GM13977 (cell line): Measurements from ENCODE around the gene ZNF576.
A peak's percentile ranks its signal among the peaks of the same experiment; 100 is the strongest.
"Not testable (repeated sequence)": the region's sequence is repeated elsewhere in the genome, so short reads cannot be mapped to it uniquely, and the experiment has no call there.

Experiments
- DNase-seq: peaks from one replicate; pipeline ENCODE4 v3.0.0; 2012; ENCODE audit warnings: low spot score
- in situ Hi-C: fragments of 300-500 bp; cut with MboI; formaldehyde crosslinking; loops from one replicate; pipeline ENCODE4 v1.12.0; 2022; ENCODE audit warnings: low sequenced_read_pairs, low pct_unique_long_range_greater_than_20kb, mixed read lengths, inconsistent platforms; ENCODE audit not compliant: unreplicated experiment
- TF ChIP-seq, protein P1 (sequence below): IDR thresholded peaks from 2 replicates; pipeline ENCODE4 v1.5.1; 2012; ENCODE audit warnings: mild to moderate bottlenecking, control low read depth; ENCODE audit not compliant: insufficient read depth; ENCODE audit errors: extremely low read depth, missing control alignments

ZNF576 gene

DNA sequence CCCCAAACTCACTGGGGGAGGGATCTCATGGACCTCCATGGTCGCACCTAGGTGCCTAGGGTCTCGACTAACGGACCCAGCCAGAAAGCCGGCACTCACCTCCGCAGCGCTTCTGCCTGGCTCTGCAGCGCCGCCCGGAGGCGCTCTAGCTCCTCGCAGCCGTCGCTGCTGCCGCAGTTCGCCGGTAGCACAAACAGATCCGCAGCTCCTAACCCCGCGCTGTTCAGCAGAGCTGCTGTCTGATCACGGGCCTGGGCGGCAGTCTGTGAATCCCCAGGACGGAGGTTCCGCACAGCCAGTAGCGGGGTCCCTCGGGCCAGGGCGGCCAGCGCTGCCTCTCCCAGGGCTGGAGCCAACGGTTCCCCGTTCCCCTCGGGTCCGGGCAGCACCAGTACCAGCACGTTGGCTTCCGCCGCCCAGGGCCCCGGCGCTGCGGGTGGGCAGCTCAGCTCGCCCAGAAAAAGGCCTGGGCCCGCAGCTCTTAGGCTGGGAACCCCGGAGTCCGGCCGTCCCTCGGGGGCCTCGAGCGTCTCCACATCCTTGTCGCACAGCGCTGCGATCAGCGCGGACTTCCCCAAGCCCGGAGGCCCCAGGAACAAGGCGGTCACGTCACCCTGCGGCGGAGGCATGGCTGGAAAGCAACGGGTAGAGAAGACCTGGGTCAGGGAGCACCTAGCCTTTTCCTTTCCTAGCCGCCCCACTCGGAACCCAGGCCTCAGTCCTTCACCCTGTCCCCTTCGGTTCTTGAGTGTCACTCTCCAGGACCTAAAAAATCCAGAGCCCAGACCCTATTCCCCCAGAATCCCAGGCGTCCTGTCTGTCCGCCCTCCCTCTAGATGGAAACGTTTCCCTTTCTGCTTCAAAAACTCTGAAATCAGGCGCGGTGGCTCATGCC is 1.4 kb upstream of the ZNF576 start:
- peak; percentile 75 for DNase-seq
- TF ChIP-seq, protein P1, sequence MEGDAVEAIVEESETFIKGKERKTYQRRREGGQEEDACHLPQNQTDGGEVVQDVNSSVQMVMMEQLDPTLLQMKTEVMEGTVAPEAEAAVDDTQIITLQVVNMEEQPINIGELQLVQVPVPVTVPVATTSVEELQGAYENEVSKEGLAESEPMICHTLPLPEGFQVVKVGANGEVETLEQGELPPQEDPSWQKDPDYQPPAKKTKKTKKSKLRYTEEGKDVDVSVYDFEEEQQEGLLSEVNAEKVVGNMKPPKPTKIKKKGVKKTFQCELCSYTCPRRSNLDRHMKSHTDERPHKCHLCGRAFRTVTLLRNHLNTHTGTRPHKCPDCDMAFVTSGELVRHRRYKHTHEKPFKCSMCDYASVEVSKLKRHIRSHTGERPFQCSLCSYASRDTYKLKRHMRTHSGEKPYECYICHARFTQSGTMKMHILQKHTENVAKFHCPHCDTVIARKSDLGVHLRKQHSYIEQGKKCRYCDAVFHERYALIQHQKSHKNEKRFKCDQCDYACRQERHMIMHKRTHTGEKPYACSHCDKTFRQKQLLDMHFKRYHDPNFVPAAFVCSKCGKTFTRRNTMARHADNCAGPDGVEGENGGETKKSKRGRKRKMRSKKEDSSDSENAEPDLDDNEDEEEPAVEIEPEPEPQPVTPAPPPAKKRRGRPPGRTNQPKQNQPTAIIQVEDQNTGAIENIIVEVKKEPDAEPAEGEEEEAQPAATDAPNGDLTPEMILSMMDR, result peak; percentile 99
- in situ Hi-C loops, result no loop called here

DNA sequence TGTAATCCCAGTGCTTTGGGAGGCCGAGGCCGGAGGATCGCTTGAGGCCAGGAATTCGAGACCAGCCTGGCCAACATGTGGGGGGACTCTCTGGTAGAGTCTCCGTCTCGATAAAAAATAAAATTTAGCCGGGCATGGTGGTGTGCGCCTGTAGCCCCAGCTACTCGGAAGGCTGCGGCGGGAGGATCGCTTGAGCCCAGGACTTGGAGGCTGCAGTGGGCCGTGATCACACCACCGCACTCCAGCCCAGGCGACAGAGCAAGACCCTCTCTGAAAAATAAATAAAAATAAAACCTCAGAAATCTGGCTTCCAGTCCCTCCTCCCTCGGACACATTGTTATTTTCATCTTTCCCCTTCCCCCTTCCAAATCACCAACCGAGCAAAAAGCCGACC is 793 bp upstream of the ZNF576 start:
- in situ Hi-C loops, result no loop called here
- TF ChIP-seq, protein P1, result no peak
- no peak for DNase-seq

DNA sequence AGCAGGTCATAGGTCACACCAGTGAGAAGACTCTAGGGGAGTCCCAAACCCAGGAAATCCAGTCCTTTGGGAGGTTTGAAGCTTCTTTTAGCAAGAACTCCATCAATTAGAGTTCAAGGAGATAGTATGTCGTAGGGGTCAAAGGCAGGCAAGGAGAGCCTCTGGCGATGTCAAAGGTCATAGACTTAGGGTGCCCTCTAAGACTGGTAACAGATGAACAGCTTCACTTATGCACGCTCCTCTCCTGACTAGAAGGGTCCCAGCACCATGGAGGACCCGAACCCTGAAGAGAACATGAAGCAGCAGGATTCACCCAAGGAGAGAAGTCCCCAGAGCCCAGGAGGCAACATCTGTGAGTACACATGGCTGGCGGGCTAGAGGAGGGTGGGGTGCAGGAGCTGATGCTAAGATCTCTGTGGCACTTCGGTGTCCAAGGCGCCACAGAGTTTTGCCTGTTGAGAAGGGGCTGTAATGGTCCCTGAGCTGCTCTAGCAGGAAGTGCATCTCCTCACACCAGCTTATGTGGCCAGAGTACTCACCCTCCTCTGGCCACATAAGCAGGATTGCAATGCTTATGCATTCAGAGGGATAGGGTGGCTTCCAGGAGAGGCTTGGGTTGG is 557 bp downstream of the ZNF576 start:
- in situ Hi-C loops, result no loop called here
- no peak for DNase-seq
- TF ChIP-seq, protein P1, result no peak

DNA sequence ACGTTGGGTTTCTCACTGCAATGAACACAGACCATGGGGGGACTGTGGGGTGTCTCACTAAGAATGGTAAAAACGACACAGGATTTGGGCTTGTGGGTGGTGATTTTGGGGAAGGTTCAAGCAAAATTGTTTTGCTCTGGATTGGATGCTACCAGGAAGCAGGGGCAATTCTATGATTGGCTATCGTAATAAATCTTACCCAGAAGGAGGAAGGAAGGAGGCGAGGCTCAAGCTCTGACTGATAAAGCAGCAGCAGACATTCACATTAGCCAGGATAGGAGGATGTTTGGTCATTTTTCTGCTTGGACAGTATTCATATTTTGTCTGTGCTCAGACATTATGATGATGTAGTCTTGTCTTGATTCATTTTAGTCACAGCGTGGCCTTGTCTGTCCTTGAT is 1.5 kb downstream of the ZNF576 start:
- DNase-seq, result no peak
- TF ChIP-seq, protein P1, result no peak
- in situ Hi-C loops, result no loop called here

DNA sequence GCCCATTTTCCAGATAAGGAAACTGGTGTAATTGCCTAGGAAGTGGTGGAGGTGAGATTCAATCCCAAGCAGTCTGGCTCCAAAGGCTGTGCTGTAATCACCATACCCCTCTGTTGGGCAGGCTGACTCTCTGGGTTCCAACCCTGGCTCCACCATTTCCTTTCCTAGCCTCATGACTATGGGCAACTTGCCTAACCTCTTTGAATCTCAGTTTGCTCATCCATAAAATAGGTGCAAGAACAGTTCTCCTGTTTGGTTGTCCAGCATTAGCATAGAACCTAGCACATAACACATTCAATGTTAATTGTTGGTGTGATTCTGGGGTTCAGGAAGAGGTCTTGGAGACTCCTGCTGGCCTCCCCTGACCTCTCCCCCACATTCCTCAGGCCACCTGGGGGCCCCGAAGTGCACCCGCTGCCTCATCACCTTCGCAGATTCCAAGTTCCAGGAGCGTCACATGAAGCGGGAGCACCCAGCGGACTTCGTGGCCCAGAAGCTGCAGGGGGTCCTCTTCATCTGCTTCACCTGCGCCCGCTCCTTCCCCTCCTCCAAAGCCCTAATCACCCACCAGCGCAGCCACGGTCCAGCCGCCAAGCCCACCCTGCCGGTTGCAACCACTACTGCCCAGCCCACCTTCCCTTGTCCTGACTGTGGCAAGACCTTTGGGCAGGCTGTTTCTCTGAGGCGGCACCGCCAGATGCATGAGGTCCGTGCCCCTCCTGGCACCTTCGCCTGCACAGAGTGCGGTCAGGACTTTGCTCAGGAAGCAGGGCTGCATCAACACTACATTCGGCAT is 2.2 kb downstream of the ZNF576 start:
- in situ Hi-C loops, result no loop called here
- TF ChIP-seq, protein P1, result no peak
- no peak for DNase-seq

DNA sequence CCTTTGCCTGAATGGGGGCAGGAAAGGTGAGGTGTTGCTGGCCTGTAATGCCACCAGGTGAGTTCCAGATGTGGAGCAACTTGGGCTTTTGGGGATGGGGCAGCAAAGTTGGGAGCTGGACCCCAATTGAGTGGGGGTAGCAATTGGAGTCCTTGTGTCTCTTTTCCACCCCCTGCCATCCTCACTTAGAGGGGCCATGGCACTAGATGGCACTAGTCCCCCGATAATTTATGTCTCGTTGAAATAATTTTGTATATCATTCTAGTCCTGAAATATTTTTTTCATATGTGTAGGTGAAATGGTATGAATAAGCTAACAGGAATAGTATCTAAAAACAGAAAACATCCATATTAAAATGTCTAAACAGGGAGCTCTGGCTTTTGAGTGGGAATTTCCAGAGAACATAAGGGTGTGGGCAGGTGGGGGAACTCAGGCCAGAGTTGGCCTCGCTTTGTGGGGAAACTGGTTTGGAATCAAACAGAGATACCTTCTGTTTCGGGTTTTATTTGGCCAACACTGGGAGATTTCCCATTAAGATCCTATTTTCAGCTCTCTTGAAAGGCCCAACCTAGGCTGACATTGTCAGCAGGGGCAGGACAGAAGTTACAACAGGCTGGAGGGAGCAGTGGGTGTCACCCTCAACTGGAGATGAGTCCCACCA is 3.4 kb downstream of the ZNF576 start:
- TF ChIP-seq, protein P1, result no peak
- in situ Hi-C loops, result no loop called here
- no peak for DNase-seq

DNA sequence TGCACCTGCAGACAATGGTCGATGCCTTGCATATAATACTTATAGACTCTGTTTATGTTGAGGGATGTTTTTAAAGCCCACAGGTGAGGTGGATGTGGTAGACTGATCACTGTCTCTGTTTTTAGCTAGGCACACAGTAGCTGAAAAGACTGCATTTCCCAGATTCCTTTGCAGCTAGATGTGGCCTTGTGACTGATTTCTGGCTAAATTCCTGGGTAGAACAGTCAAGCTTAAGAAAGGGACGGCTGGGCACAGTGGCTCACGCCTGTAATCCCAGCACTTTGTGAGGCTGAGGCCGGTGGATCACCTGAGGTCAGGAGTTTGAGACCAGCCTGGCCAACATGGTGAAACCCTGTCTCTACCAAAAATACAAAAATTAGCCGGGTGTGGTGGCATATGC is 3.9 kb downstream of the ZNF576 start:
- DNase-seq, in situ Hi-C loops: not testable (repeated sequence)
